Loucy (cell line): Measurements from ENCODE around the gene ZNF598.

Experiments used
- H2AFZ ChIP-seq: fragments of 200-600 bp; sonication (generic); 2 replicates; pipeline ENCODE4 v1.6.0; 2016; ENCODE audit warnings: antibody characterized with exemption, mild to moderate bottlenecking, low read length, moderate library complexity
- H3F3A ChIP-seq: fragments of 200-600 bp; 2 replicates; pipeline ENCODE4 v1.6.0; 2016; ENCODE audit warnings: antibody characterized with exemption, low read depth, mild to moderate bottlenecking
- H3K27me3 ChIP-seq: fragments of 200-600 bp; sonication (generic); 2 replicates; pipeline ENCODE4 v1.6.1; 2014; ENCODE audit warnings: low read length, mild to moderate bottlenecking; ENCODE audit not compliant: insufficient read depth, poor library complexity, severe bottlenecking
- H3K36me3 ChIP-seq: fragments of 200-600 bp; sonication (generic); 2 replicates; pipeline ENCODE4 v1.6.1; 2016; ENCODE audit warnings: low read length; ENCODE audit not compliant: insufficient read depth
- H3K4me1 ChIP-seq: fragments of 200-600 bp; sonication (generic); 2 replicates; pipeline ENCODE4 v1.5.1; 2014; ENCODE audit warnings: low read length, mild to moderate bottlenecking; ENCODE audit not compliant: insufficient read depth, poor library complexity, severe bottlenecking
- H3K4me2 ChIP-seq: fragments of 200-600 bp; sonication (generic); 2 replicates; pipeline ENCODE4 v1.6.0; 2014; ENCODE audit warnings: antibody characterized with exemption, low read length, low read depth, mild to moderate bottlenecking; ENCODE audit not compliant: poor library complexity, severe bottlenecking
- H3K4me3 ChIP-seq: fragments of 200-600 bp; sonication (generic); 2 replicates; pipeline ENCODE4 v1.5.1; 2014; ENCODE audit warnings: low read length, mild to moderate bottlenecking, mixed read lengths; ENCODE audit not compliant: poor library complexity, severe bottlenecking
- H3K79me2 ChIP-seq: fragments of 200-600 bp; sonication (generic); 2 replicates; pipeline ENCODE4 v1.6.1; 2014; ENCODE audit warnings: low read length; ENCODE audit not compliant: insufficient read depth
- H3K9ac ChIP-seq: fragments of 200-600 bp; sonication (generic); 2 replicates; pipeline ENCODE4 v1.6.0; 2014; ENCODE audit warnings: mild to moderate bottlenecking, low read depth, low read length, moderate library complexity; ENCODE audit not compliant: poor library complexity, severe bottlenecking
- H3K9me2 ChIP-seq: fragments of 200-600 bp; sonication (generic); replicated peaks from 2 replicates; pipeline ENCODE4 v1.6.1; 2016; ENCODE audit warnings: low read depth, low read length, mixed read lengths
- H3K9me3 ChIP-seq: fragments of 200-600 bp; sonication (generic); 2 replicates; pipeline ENCODE4 v1.6.1; 2014; ENCODE audit warnings: mild to moderate bottlenecking, antibody characterized with exemption, low read length, low read depth; ENCODE audit not compliant: insufficient read depth
- H4K20me1 ChIP-seq: fragments of 200-600 bp; sonication (generic); 2 replicates; pipeline ENCODE4 v1.6.0; 2014; ENCODE audit warnings: antibody characterized with exemption, low read length, mild to moderate bottlenecking; ENCODE audit not compliant: insufficient read depth, poor library complexity, severe bottlenecking
- CTCF ChIP-seq: fragments of 200-600 bp; sonication (generic); conservative IDR thresholded peaks from 2 replicates; pipeline ENCODE4 v1.5.1; 2014; ENCODE audit warnings: mild to moderate bottlenecking, antibody characterized with exemption, low read length
- EZH2phosphoT487 ChIP-seq: fragments of 200-600 bp; IDR thresholded peaks from 2 replicates; pipeline ENCODE4 v1.6.1; 2018; ENCODE audit warnings: antibody characterized with exemption, mild to moderate bottlenecking, moderate library complexity, borderline replicate concordance

ZNF598 gene

DNA sequence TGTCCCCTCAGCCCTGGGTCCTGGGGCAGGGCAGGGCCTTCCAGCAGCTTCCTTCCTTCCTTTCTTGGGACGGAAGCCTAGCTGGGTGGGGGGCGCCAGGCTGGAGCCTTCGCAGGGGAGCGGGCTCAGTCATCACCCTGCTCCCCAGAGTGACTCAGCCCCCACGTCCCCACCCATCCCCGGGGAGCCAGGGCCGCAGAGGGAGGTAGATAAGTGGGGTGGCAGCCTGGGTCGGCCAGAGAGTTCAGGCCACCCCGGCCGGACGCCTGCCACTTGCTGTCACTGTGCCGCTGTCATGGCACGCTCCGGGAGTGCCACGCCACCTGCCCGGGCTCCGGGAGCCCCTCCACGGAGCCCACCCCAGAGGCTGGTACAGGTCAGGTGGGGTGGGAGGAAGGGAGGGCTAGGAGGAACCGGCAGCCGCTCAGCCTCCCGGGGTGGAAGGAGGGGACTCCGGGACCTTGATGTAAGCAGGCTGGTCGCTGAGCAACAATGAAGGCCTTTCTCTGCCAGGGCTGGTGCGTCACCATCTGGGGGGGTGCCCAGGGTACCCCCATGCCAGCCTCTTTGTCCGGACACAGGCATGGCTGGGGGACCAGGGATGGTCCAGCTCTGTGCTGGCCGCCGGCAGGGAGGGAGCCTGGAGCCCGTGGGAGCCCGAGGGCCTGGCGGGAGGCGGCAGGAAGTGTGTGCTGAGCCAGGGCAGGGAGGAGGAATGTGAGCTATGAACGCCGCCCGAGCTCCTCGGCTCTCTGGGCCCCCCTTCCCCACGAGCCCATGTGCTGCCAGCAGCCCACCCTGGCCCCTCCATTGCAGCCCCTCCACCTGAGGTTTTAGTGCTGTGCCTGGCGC lies 23.7 kb upstream of the ZNF598 start:
- Histone ChIP-seq H3K4me2 (no peak overlapping the region), H3K36me3 (no peaks in the 10 kb centered on the region), H3K9me2 (no peaks in the 10 kb centered on the region), H3F3A (no peaks in the 10 kb centered on the region), H2AFZ (no peak overlapping the region), H3K9ac (no peak overlapping the region), H4K20me1 (no peaks in the 10 kb centered on the region), H3K9me3 (no peaks in the 10 kb centered on the region), H3K79me2 (no peaks in the 10 kb centered on the region), H3K4me3 (no peak overlapping the region), H3K4me1 (no peaks in the 10 kb centered on the region), H3K27me3 (no peaks in the 10 kb centered on the region)
- TF ChIP-seq EZH2phosphoT487 (no peak), CTCF (no peak)

DNA sequence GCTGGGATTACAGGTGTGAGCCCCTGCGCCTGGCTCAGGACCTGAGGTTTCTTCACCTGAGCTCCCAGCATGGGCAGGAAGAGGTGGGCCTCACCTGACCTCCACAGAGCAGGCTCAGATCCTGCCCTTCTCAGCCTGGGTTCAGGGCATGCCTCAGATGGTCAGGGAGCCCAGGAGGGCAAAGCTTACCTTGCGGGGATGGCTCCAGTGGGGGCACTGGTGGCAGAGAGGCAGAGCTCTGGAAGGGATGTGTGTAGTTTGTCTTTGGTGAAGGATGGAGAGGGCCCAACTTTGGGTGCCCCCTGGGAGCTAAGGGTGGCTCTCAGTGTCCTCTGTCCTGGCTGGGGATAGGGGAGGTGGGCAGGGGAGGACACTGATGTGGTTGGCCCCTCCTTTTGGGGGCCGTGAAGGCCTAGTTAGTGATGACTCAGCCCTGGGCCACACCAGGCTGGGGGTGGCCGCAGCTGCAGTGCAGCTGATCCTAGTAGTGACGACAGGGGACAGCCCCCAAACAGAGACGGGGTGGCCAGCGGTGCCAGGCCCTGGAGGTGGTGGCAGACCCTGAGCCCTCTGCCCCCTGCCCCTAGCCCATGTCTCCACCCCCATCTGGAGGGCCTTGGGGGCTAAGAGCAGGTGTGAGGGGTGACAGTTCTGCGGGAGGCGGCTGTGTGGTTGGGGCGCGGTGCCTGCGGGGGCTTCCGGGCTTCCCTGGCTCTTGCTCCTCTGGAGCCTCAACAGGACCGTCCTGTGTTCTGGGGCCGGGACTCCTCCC lies 22.9 kb upstream of the ZNF598 start:
- H3K9me2 ChIP-seq, result no peaks in the 10 kb centered on the region
- H3K27me3 ChIP-seq, result no peaks in the 10 kb centered on the region
- H3K79me2 ChIP-seq, result no peaks in the 10 kb centered on the region
- no peaks in the 10 kb centered on the region for H3K9me3 ChIP-seq
- TF ChIP-seq EZH2phosphoT487 (no peak), CTCF (no peak)
- H3K4me2 ChIP-seq, result no peak overlapping the region
- no peaks in the 10 kb centered on the region for H4K20me1 ChIP-seq
- H3K4me1 ChIP-seq, result no peaks in the 10 kb centered on the region
- no peaks in the 10 kb centered on the region for H3F3A ChIP-seq
- no peak overlapping the region for H2AFZ ChIP-seq
- H3K9ac ChIP-seq, result no peak overlapping the region
- H3K4me3 ChIP-seq, result no peak overlapping the region
- H3K36me3 ChIP-seq, result no peaks in the 10 kb centered on the region

GRCh38 chr16:2031081-2031577 lies 21.5 kb upstream of the ZNF598 start:
- no peak for TF ChIP-seq CTCF
- no peak for TF ChIP-seq EZH2phosphoT487
- Histone ChIP-seq H3K79me2 (no peaks in the 10 kb centered on the region), H3K4me2 (no peak overlapping the region), H4K20me1 (no peaks in the 10 kb centered on the region), H3K9ac (no peak overlapping the region), H2AFZ (no peak overlapping the region), H3K27me3 (peaks cover 4% of the 10 kb centered on the region), H3F3A (no peaks in the 10 kb centered on the region), H3K4me3 (no peak overlapping the region), H3K4me1 (no peaks in the 10 kb centered on the region), H3K9me3 (no peaks in the 10 kb centered on the region), H3K9me2 (no peaks in the 10 kb centered on the region), H3K36me3 (no peaks in the 10 kb centered on the region)
